GM21825 (cell line): ENCODE data around the gene ANKMY1.
"Not testable (repeated sequence)": the region's sequence is repeated elsewhere in the genome, so short reads cannot be mapped to it uniquely, and the experiment has no call there.

ENCODE experiments used
- ATAC-seq: cut with Tn5 transposase; IDR thresholded peaks from one replicate; pipeline ENCODE4 v1.9.1; 2021; ENCODE audit warnings: mild to moderate bottlenecking, moderate library complexity; ENCODE audit not compliant: unreplicated experiment

Gene ANKMY1

GRCh38 chr2:240555541-240556250, 2.1 kb downstream of the ANKMY1 start:
- no peak for ATAC-seq

GRCh38 chr2:240554767-240555493, 2.9 kb downstream of the ANKMY1 start:
- ATAC-seq, result no peak

GRCh38 chr2:240553956-240554480, 3.8 kb downstream of the ANKMY1 start:
- no peak for ATAC-seq

- ATAC-seq, result no peak
These were observed 6.0 kb downstream of the ANKMY1 start for GRCh38 chr2:240551811-240552210.

GRCh38 chr2:240551288-240551687, 6.5 kb downstream of the ANKMY1 start:
- no peak for ATAC-seq

- no peak for ATAC-seq
These were observed 17.9 kb downstream of the ANKMY1 start for GRCh38 chr2:240539906-240540305.

- ATAC-seq, result not testable (repeated sequence)
These were observed 18.7 kb downstream of the ANKMY1 start for GRCh38 chr2:240539101-240539500.

GRCh38 chr2:240538031-240538780, 19.6 kb downstream of the ANKMY1 start:
- no peak for ATAC-seq

GRCh38 chr2:240532031-240532775, 25.6 kb downstream of the ANKMY1 start:
- no peak for ATAC-seq

- no peak for ATAC-seq
These were observed 26.8 kb downstream of the ANKMY1 start for GRCh38 chr2:240531038-240531437.

- no peak for ATAC-seq
These were observed 27.6 kb downstream of the ANKMY1 start for GRCh38 chr2:240530181-240530580.

- no peak for ATAC-seq
These were observed 28.3 kb downstream of the ANKMY1 start for GRCh38 chr2:240529344-240529999.

GRCh38 chr2:240528406-240529040, 29.3 kb downstream of the ANKMY1 start:
- ATAC-seq, result no peak

GRCh38 chr2:240527153-240527750, 30.5 kb downstream of the ANKMY1 start:
- no peak for ATAC-seq

- no peak for ATAC-seq
These were observed 31.3 kb downstream of the ANKMY1 start for GRCh38 chr2:240526521-240526920.

- no peak for ATAC-seq
These were observed 32.0 kb downstream of the ANKMY1 start for GRCh38 chr2:240525802-240526201.

- ATAC-seq, result no peak
These were observed 32.6 kb downstream of the ANKMY1 start for GRCh38 chr2:240524963-240525718.

GRCh38 chr2:240523451-240524281, 34.1 kb downstream of the ANKMY1 start:
- ATAC-seq, result no peak
